Measurements from ENCODE around the gene BSPRY. TPM values are rescaled to one million over a fixed set of nuclear protein-coding genes. Genes with fewer than 3 reads are reported as not detected.
"Not testable (repeated sequence)": the region's sequence is repeated elsewhere in the genome, so short reads cannot be mapped to it uniquely, and the experiment has no call there.

Gene BSPRY
- total RNA-seq, 1 donor, result not detected

GRCh38 chr9:113401027-113401792 lies 51.9 kb downstream of the BSPRY start, which contains the start of gene ALAD:
Gene ALAD, minus strand, starts transcription at chr9:113401284. Its CDS starts 7,725 bp downstream, at chr9:113393559.
- TF ChIP-seq CTCF (IDR thresholded peaks at IDR 0.05; ENCODE audit: extremely low read depth, low read depth, low read length), result peak; percentile 92
- peaks cover 19% of the 10 kb centered on the region for H3K79me2 ChIP-seq (ENCODE audit: insufficient read depth, low read length)
- DNase-seq (ENCODE audit: insufficient read length, low spot score, missing footprints), result peak; percentile 99
- no peaks in the 10 kb centered on the region for H3K27me3 ChIP-seq (ENCODE audit: insufficient read depth, low read length)
- H4K20me1 ChIP-seq (ENCODE audit: insufficient read depth, low read length), result peaks cover 5% of the 10 kb centered on the region
- peak within 1 kb of the TSS; percentile 97 for H3K4me3 ChIP-seq (ENCODE audit: insufficient read depth, low read length)
- H3K4me1 ChIP-seq (ENCODE audit: insufficient read depth, low read length), result peaks cover 22% of the 10 kb centered on the region
- peak within 1 kb of the TSS; percentile 88 for H3K4me2 ChIP-seq (ENCODE audit: insufficient read depth, low read length)
- H3K36me3 ChIP-seq (ENCODE audit: insufficient read depth, low read length), result no peaks in the 10 kb centered on the region
- H2AFZ ChIP-seq (ENCODE audit: low read length), result peak within 1 kb of the TSS; percentile 97
- no peaks in the 10 kb centered on the region for H3K9me3 ChIP-seq (ENCODE audit: low read depth, low read length)
- H3K27ac ChIP-seq (ENCODE audit: low read depth, low read length), result no peak within 1 kb of the TSS

DNA sequence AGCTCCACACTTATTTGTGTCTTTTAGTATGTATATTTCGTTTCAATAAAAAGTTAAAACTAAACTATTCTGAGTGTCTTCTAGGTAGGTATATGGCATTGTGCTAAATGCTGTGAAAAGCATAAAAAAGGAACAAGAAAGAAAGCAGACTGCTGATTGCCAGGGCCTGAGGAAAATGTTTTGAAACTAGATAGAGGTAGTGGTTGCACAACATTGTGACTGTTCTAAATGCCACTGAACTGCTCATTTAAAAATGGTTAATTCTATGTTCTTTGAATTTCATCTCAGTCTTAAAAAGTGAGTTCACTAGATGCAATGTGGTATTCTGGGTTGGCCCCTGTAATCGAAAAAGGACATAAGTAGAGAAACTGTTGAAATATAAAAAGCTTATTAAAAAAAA lies 54.3 kb downstream of the BSPRY start:
- Histone ChIP-seq H4K20me1 (ENCODE audit: insufficient read depth, low read length) (peaks cover 5% of the 10 kb centered on the region), H3K36me3 (ENCODE audit: insufficient read depth, low read length) (peaks cover 10% of the 10 kb centered on the region)
- no peak for DNase-seq (ENCODE audit: insufficient read length, low spot score, missing footprints)

GRCh38 chr9:113406353-113406752 lies 57.0 kb downstream of the BSPRY start:
- peaks cover 13% of the 10 kb centered on the region for H3K36me3 ChIP-seq (ENCODE audit: insufficient read depth, low read length)
- H3K4me3 ChIP-seq (ENCODE audit: insufficient read depth, low read length); DNase-seq (ENCODE audit: insufficient read length, low spot score, missing footprints); H2AFZ ChIP-seq (ENCODE audit: low read length); H3K4me2 ChIP-seq (ENCODE audit: insufficient read depth, low read length); H4K20me1 ChIP-seq (ENCODE audit: insufficient read depth, low read length); H3K27me3 ChIP-seq (ENCODE audit: insufficient read depth, low read length); H3K9me3 ChIP-seq (ENCODE audit: low read depth, low read length); H3K27ac ChIP-seq (ENCODE audit: low read depth, low read length); H3K4me1 ChIP-seq (ENCODE audit: insufficient read depth, low read length): not testable (repeated sequence)
- peaks cover 19% of the 10 kb centered on the region for H3K79me2 ChIP-seq (ENCODE audit: insufficient read depth, low read length)

More for the DNA sequence above, 54.3 kb downstream of the BSPRY start:
- no peak overlapping the region for H3K27ac ChIP-seq (ENCODE audit: low read depth, low read length)
- no peaks in the 10 kb centered on the region for H3K9me3 ChIP-seq (ENCODE audit: low read depth, low read length)
- no peak overlapping the region for H2AFZ ChIP-seq (ENCODE audit: low read length)
- peaks cover 9% of the 10 kb centered on the region for H3K4me1 ChIP-seq (ENCODE audit: insufficient read depth, low read length)
- no peak for TF ChIP-seq CTCF (IDR thresholded peaks at IDR 0.05; ENCODE audit: extremely low read depth, low read depth, low read length)
- no peak overlapping the region for H3K4me2 ChIP-seq (ENCODE audit: insufficient read depth, low read length)
- H3K79me2 ChIP-seq (ENCODE audit: insufficient read depth, low read length), result peaks cover 15% of the 10 kb centered on the region
- H3K27me3 ChIP-seq (ENCODE audit: insufficient read depth, low read length), result no peaks in the 10 kb centered on the region
- H3K4me3 ChIP-seq (ENCODE audit: insufficient read depth, low read length), result no peak overlapping the region

DNA sequence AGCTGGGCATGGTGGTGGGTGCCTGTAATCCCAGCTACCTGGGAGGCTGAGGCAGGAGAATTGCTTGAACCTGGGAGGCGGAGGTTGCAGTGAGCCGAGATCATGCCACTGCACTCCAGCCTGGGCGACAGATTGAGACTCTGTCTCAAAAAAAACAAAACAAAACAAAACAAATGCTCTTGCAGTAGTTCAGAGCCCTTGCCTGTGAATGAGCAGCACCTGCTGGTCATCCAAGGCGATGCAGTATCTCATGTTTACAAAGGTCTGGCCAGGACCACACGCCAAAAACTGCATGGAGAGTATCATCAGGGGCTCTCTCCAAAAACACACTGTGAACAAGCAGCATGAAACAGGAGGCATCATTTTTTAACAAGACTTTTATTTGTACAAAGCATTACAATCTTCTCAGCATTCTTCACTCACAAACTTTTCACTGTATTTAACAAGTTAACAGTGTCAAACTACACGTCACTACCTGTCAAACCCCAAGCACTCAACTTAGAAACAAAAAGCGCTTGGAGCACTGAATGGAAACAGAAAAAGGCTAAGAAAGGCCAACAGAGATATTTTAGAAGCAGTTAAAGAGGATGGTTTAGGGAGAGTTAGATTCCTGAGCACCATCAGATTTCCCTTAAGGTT lies 57.7 kb downstream of the BSPRY start:
- not testable (repeated sequence) for H3K4me3 ChIP-seq (ENCODE audit: insufficient read depth, low read length); H3K4me2 ChIP-seq (ENCODE audit: insufficient read depth, low read length); H4K20me1 ChIP-seq (ENCODE audit: insufficient read depth, low read length); H3K9me3 ChIP-seq (ENCODE audit: low read depth, low read length); H3K27ac ChIP-seq (ENCODE audit: low read depth, low read length); H3K27me3 ChIP-seq (ENCODE audit: insufficient read depth, low read length); H2AFZ ChIP-seq (ENCODE audit: low read length); H3K4me1 ChIP-seq (ENCODE audit: insufficient read depth, low read length)
- TF ChIP-seq CTCF (IDR thresholded peaks at IDR 0.05; ENCODE audit: extremely low read depth, low read depth, low read length), result peak; percentile 77
- Histone ChIP-seq H3K36me3 (ENCODE audit: insufficient read depth, low read length) (peaks cover 13% of the 10 kb centered on the region), H3K79me2 (ENCODE audit: insufficient read depth, low read length) (peaks cover 19% of the 10 kb centered on the region)
- DNase-seq (ENCODE audit: insufficient read length, low spot score, missing footprints), result peak; percentile 90

Data from osteoblast (primary cell).